Endothelial cell of umbilical vein (primary cell): ENCODE data around the gene GPR107. TPM values are rescaled to one million over a fixed set of nuclear protein-coding genes. Genes with fewer than 3 reads are reported as not detected.

Experiments
- BruUV-seq: library from RNA; stranded (reverse); fragments of 400-500 nt; replicated peaks from 2 replicates; lab custom pipeline; 2021; lab: Mats Ljungman, UMichigan
- CTCF ChIA-PET: fragments of 300-600, 350-600 bp; sonication (Branson Sonifier 250); formaldehyde crosslinking; loops from one replicate; lab custom pipeline; 2021; ENCODE audit warnings: antibody characterized with exemption, inconsistent platforms; lab: Charles Lee
- POLR2A ChIA-PET: fragments of 300-600, 350-600 bp; sonication (Branson Sonifier 250); formaldehyde crosslinking; loops from one replicate; lab custom pipeline; 2021; ENCODE audit warnings: antibody characterized with exemption, inconsistent platforms; lab: Charles Lee
- DNase-seq: peaks from one replicate; pipeline ENCODE4 v3.0.0-alpha.2; 2011; ENCODE audit warnings: low read depth, low spot score
- FAIRE-seq: peaks from 2 replicates; lab custom pipeline; 2011; peaks lifted over from hg19 to GRCh38; lab: Jason Lieb, UNC
- H2AFZ ChIP-seq: 2 replicates; pipeline ENCODE4 v1.6.0; 2012; ENCODE audit warnings: low read depth, low read length, control low read depth, inconsistent platforms
- H3K27ac ChIP-seq: 2 replicates; pipeline ENCODE4 v1.5.1; 2011; ENCODE audit warnings: low read depth, mild to moderate bottlenecking, control low read depth, low read length, moderate library complexity; ENCODE audit not compliant: insufficient read depth
- H3K27me3 ChIP-seq, 2 experiments: 2 replicates each; pipeline versions ENCODE4 v1.6.0 to v1.6.1; 2011; ENCODE audit warnings: low read length in 2 of 2, mixed read lengths in 1 of 2; ENCODE audit not compliant: control insufficient read depth in 2 of 2, insufficient read depth in 2 of 2
- H3K36me3 ChIP-seq, 2 experiments: 2 replicates in 1 of 2; 3 replicates in 1 of 2; pipeline ENCODE4 v1.5.1; 2011; ENCODE audit warnings: low read length in 2 of 2, mild to moderate bottlenecking in 1 of 2, moderate library complexity in 1 of 2; ENCODE audit not compliant: control insufficient read depth in 2 of 2, insufficient read depth in 2 of 2; ENCODE audit errors: extremely low read depth in 1 of 2
- H3K4me1 ChIP-seq: 3 replicates; pipeline ENCODE4 v1.5.1; 2011; ENCODE audit warnings: mild to moderate bottlenecking, low read length; ENCODE audit not compliant: control insufficient read depth, insufficient read depth; ENCODE audit errors: extremely low read depth
- H3K4me2 ChIP-seq: 2 replicates; pipeline ENCODE4 v1.6.1; 2011; ENCODE audit warnings: low read length, control low read depth, mixed read lengths; ENCODE audit not compliant: insufficient read depth
- H3K4me3 ChIP-seq, 3 experiments: fragments of 200-600 bp in 1 of 3; sonication (generic), shearing (Covaris generic) in 1 of 3; replicated peaks in 1 of 3; 2 replicates each; pipeline ENCODE4 v1.5.1; 2011 to 2016; ENCODE audit warnings: control low read depth in 3 of 3, low read length in 3 of 3, mild to moderate bottlenecking in 2 of 3, inconsistent platforms in 1 of 3, low read depth in 1 of 3, moderate library complexity in 1 of 3; ENCODE audit not compliant: insufficient read depth in 1 of 3
- H3K79me2 ChIP-seq: 2 replicates; pipeline ENCODE4 v1.6.0; 2012; ENCODE audit warnings: low read length, inconsistent platforms; ENCODE audit not compliant: control insufficient read depth, insufficient read depth
- H3K9ac ChIP-seq: replicated peaks from 2 replicates; pipeline ENCODE3; 2011; ENCODE audit warnings: low read length, control low read depth; ENCODE audit not compliant: insufficient read depth; ENCODE audit errors: extremely low read depth
- H3K9me1 ChIP-seq: replicated peaks from 3 replicates; pipeline ENCODE4 v1.6.0; 2011; ENCODE audit warnings: mild to moderate bottlenecking, low read length; ENCODE audit not compliant: control insufficient read depth, insufficient read depth; ENCODE audit errors: extremely low read depth
- H3K9me3 ChIP-seq: replicated peaks from 2 replicates; pipeline ENCODE4 v1.5.1; 2012; ENCODE audit warnings: low read length, inconsistent platforms; ENCODE audit not compliant: control insufficient read depth, insufficient read depth
- H4K20me1 ChIP-seq: replicated peaks from 2 replicates; pipeline ENCODE3; 2011; ENCODE audit warnings: mild to moderate bottlenecking, low read length; ENCODE audit not compliant: control insufficient read depth, insufficient read depth; ENCODE audit errors: extremely low read depth
- EZH2 ChIP-seq: IDR thresholded peaks from 2 replicates; pipeline ENCODE4 v1.6.1; 2012; ENCODE audit warnings: borderline replicate concordance, low read depth, mild to moderate bottlenecking, moderate library complexity, low read length, inconsistent platforms; ENCODE audit not compliant: severe bottlenecking
- FOS ChIP-seq: IDR thresholded peaks from 2 replicates; pipeline ENCODE4 v1.6.1; 2011; ENCODE audit warnings: mild to moderate bottlenecking, low read length, moderate library complexity, borderline replicate concordance; ENCODE audit not compliant: insufficient read depth
- GATA2 ChIP-seq: IDR thresholded peaks from 2 replicates; pipeline ENCODE4 v1.7.0; 2011; ENCODE audit warnings: low read depth, mild to moderate bottlenecking, moderate library complexity, mixed read lengths, low read length; ENCODE audit not compliant: insufficient read length, insufficient read depth
- JUN ChIP-seq: IDR thresholded peaks from 2 replicates; pipeline ENCODE4 v1.6.1; 2011; ENCODE audit warnings: borderline replicate concordance, low read depth; ENCODE audit not compliant: insufficient read length, insufficient read depth
- MYC ChIP-seq: IDR thresholded peaks from one replicate; pipeline ENCODE4 v1.6.1; 2011; ENCODE audit warnings: mild to moderate bottlenecking, low read depth, low read length
- POLR2A ChIP-seq: IDR thresholded peaks from 2 replicates; pipeline ENCODE4 v1.6.1; 2012; ENCODE audit warnings: low read depth, mild to moderate bottlenecking, control low read depth, low read length
- POLR2AphosphoS5 ChIP-seq: IDR thresholded peaks from 2 replicates; pipeline ENCODE4 v1.6.1; 2012; ENCODE audit warnings: low read depth, mild to moderate bottlenecking, control low read depth, low read length, moderate library complexity; ENCODE audit not compliant: insufficient read depth
- dilution Hi-C: fragments of 300-500 bp; cut with MboI; formaldehyde crosslinking; loops from one replicate; pipeline ENCODE4 v1.15.0; 2019; ENCODE audit warnings: low sequenced_read_pairs; ENCODE audit not compliant: extremely low pct_ligation_motif_present
- intact Hi-C: fragments of 100-400 bp; cut with micrococcal nuclease; formaldehyde crosslinking; loops from one replicate; pipeline ENCODE4 v1.10.0; 2022
- polyA plus RNA-seq, 4 experiments: library from polyadenylated mRNA; depleted of rRNA in 3 of 4; stranded (reverse) in 3 of 4; unstranded in 1 of 4; fragments of >200 nt; gene quantifications; 2 replicates each; pipeline versions ENCODE4 v1.2.1 to v1.2.3, GENCODE V29; 2011 to 2012; ENCODE audit warnings: missing spikeins in 1 of 4
- total RNA-seq: library from RNA; stranded (reverse); gene quantifications from 2 replicates; pipeline ENCODE4 v1.2.3, GENCODE V29; 2021
- TF ChIP-seq, protein P1 (sequence below): IDR thresholded peaks from 2 replicates; pipeline ENCODE4 v1.6.1; 2011; ENCODE audit not compliant: insufficient read depth, insufficient read length
- TF ChIP-seq, protein P2 (sequence below), 2 donors: IDR thresholded peaks; 1 replicate in 1 of 2; 2 replicates in 1 of 2; pipeline ENCODE4 v1.5.1; 2011; ENCODE audit warnings: low read length in 2 of 2, mild to moderate bottlenecking in 2 of 2, moderate library complexity in 2 of 2, control low read depth in 1 of 2, inconsistent platforms in 1 of 2, low read depth in 1 of 2; ENCODE audit not compliant: insufficient read depth in 1 of 2; ENCODE audit errors: extremely low read depth in 1 of 2

Gene GPR107
- total and polyA plus RNA-seq, 2 donors (not counting 3 experiments of a cell fraction or from before 2014, with no cell fraction given): 27.2 to 38.9 TPM

- Histone ChIP-seq H3K9ac (no peak overlapping the region), H3K4me3 (no peak overlapping the region), H2AFZ (no peak overlapping the region)
Measured at GRCh38 chr9:130129432-130130061, 75.8 kb downstream of the GPR107 start.

More at GRCh38 chr9:130129432-130130061, 75.8 kb downstream of the GPR107 start:
- FAIRE-seq (no peak), DNase-seq (no peak)
- Histone ChIP-seq H3K36me3 (peaks cover 2 to 27% of the 10 kb centered on the region in 2 experiments), H3K9me3 (no peaks in the 10 kb centered on the region), H4K20me1 (no peaks in the 10 kb centered on the region), H3K27me3 (no peaks in the 10 kb centered on the region), H3K4me1 (peaks cover 9% of the 10 kb centered on the region), H3K79me2 (no peaks in the 10 kb centered on the region), H3K27ac (peak overlapping the region; percentile 48), H3K4me2 (no peak overlapping the region), H3K9me1 (no peaks in the 10 kb centered on the region)
- intact Hi-C loops (no loop called here), dilution Hi-C loops (no loop called here)
- no TSS peak for BruUV-seq
- ChIA-PET CTCF (no interaction called here), POLR2A (no interaction called here)
- TF ChIP-seq GATA2: no peak
- no peak for TF ChIP-seq FOS
- no peak for TF ChIP-seq EZH2
- TF ChIP-seq, protein P1, sequence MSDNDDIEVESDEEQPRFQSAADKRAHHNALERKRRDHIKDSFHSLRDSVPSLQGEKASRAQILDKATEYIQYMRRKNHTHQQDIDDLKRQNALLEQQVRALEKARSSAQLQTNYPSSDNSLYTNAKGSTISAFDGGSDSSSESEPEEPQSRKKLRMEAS: no peak
- no peak for TF ChIP-seq POLR2A
- TF ChIP-seq MYC: no peak
- TF ChIP-seq, protein P2, sequence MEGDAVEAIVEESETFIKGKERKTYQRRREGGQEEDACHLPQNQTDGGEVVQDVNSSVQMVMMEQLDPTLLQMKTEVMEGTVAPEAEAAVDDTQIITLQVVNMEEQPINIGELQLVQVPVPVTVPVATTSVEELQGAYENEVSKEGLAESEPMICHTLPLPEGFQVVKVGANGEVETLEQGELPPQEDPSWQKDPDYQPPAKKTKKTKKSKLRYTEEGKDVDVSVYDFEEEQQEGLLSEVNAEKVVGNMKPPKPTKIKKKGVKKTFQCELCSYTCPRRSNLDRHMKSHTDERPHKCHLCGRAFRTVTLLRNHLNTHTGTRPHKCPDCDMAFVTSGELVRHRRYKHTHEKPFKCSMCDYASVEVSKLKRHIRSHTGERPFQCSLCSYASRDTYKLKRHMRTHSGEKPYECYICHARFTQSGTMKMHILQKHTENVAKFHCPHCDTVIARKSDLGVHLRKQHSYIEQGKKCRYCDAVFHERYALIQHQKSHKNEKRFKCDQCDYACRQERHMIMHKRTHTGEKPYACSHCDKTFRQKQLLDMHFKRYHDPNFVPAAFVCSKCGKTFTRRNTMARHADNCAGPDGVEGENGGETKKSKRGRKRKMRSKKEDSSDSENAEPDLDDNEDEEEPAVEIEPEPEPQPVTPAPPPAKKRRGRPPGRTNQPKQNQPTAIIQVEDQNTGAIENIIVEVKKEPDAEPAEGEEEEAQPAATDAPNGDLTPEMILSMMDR (IDR thresholded peaks at IDR 0.05; ENCODE audit: extremely low read depth in 1 of 2, insufficient read depth in 1 of 2, low read depth in 1 of 2, low read length in 2 of 2): no peak
- TF ChIP-seq POLR2AphosphoS5: no peak
- TF ChIP-seq JUN: no peak
